ENCODE measurements around the gene CIDEC. TPM values are rescaled to one million over a fixed set of nuclear protein-coding genes. Genes with fewer than 3 reads are reported as not detected.

The CIDEC gene
- total RNA-seq, 1 experiment from 2014 or later = 0.71 TPM

DNA sequence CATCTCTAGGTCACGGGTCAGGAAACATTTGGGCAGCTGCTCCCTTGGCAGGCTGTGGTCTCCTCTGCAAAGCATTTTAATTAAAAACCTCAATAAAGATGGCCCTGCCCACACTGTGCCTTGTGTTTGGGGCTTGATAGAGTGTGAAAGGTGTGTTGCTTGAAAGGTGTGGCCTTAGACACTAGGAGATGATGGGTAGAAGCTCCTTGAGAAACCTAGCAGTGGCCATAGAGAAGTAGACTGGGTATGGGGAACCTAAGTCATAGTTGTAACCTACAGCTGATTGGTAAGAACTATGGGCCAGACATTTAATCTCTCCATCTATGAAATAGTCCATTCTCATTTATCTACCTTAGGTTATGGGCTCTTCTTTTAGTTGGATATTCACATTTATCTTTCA, 13.7 kb upstream of the CIDEC start:
- peaks cover 5% of the 10 kb centered on the region for H3K9me3 Mint-ChIP-seq (ENCODE audit: low read depth, unreplicated experiment)
- no TSS peak for BruUV-seq (replicated peaks)
- TF ChIP-seq, protein P1, sequence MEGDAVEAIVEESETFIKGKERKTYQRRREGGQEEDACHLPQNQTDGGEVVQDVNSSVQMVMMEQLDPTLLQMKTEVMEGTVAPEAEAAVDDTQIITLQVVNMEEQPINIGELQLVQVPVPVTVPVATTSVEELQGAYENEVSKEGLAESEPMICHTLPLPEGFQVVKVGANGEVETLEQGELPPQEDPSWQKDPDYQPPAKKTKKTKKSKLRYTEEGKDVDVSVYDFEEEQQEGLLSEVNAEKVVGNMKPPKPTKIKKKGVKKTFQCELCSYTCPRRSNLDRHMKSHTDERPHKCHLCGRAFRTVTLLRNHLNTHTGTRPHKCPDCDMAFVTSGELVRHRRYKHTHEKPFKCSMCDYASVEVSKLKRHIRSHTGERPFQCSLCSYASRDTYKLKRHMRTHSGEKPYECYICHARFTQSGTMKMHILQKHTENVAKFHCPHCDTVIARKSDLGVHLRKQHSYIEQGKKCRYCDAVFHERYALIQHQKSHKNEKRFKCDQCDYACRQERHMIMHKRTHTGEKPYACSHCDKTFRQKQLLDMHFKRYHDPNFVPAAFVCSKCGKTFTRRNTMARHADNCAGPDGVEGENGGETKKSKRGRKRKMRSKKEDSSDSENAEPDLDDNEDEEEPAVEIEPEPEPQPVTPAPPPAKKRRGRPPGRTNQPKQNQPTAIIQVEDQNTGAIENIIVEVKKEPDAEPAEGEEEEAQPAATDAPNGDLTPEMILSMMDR (IDR thresholded peaks at IDR 0.05; ENCODE audit: unreplicated experiment) = no peak
- peaks cover 54% of the 10 kb centered on the region for H3K4me1 Mint-ChIP-seq (ENCODE audit: low read depth, unreplicated experiment)
- CTCF ChIA-PET = interaction anchor here (0.7 to 1.5 kb wide), 3 partner anchors 9 to 52 kb away, joined by 3 to 4 read pairs (median 3); partner anchors contain the start of gene IL17RE
- no peak overlapping the region for H3K4me3 Mint-ChIP-seq (ENCODE audit: low read depth, unreplicated experiment)
- no peak overlapping the region for H3K27ac Mint-ChIP-seq (ENCODE audit: unreplicated experiment)
- DNase-seq = no peak
- H3K27me3 Mint-ChIP-seq (ENCODE audit: unreplicated experiment) = no peaks in the 10 kb centered on the region
- intact Hi-C loops (cut with micrococcal nuclease; ENCODE audit: unreplicated experiment) = no loop called here
- H3K36me3 Mint-ChIP-seq (ENCODE audit: insufficient read depth, unreplicated experiment) = peaks cover 45% of the 10 kb centered on the region

DNA sequence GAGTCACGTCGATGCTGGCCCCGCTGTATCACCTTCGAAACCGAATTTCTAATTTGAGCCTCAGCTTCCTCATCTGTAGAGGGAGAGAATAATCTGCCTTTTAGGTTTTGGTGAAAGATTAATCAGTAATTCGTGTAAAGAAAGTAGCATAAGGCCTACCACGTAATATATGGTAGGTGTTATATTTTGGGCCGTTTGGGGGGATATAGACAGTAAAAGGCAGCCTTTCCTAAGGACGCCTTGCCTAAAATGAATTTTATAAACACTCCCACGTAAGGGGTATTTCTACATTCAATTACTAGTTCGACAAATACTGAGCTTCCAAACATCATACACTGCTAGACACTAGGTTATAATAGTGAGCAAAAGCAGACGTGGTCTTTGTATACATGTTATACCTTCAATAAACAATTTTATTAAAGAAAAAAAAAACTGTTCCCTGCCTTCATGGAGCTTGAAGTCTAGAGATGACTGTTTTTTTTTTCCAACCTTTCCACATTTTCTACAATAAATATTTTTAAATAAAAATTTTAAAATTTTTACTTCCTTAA, 11.1 kb upstream of the CIDEC start:
- CTCF ChIA-PET = interaction anchor here (1.6 kb wide), 1 partner anchor 12 kb away, joined by 3 read pairs; no protein-coding TSS in a partner anchor
- TF ChIP-seq, protein P1 (IDR thresholded peaks at IDR 0.05; ENCODE audit: unreplicated experiment) = no peak
- H3K4me1 Mint-ChIP-seq (ENCODE audit: low read depth, unreplicated experiment) = peaks cover 30% of the 10 kb centered on the region
- no peaks in the 10 kb centered on the region for H3K27me3 Mint-ChIP-seq (ENCODE audit: unreplicated experiment)
- intact Hi-C loops (cut with micrococcal nuclease; ENCODE audit: unreplicated experiment) = no loop called here
- DNase-seq = no peak
- peaks cover 5% of the 10 kb centered on the region for H3K9me3 Mint-ChIP-seq (ENCODE audit: low read depth, unreplicated experiment)
- H3K27ac Mint-ChIP-seq (ENCODE audit: unreplicated experiment) = peak overlapping the region; percentile 91
- H3K4me3 Mint-ChIP-seq (ENCODE audit: low read depth, unreplicated experiment) = peak overlapping the region; percentile 97
- H3K36me3 Mint-ChIP-seq (ENCODE audit: insufficient read depth, unreplicated experiment) = peaks cover 41% of the 10 kb centered on the region
- BruUV-seq (replicated peaks) = no TSS peak

DNA sequence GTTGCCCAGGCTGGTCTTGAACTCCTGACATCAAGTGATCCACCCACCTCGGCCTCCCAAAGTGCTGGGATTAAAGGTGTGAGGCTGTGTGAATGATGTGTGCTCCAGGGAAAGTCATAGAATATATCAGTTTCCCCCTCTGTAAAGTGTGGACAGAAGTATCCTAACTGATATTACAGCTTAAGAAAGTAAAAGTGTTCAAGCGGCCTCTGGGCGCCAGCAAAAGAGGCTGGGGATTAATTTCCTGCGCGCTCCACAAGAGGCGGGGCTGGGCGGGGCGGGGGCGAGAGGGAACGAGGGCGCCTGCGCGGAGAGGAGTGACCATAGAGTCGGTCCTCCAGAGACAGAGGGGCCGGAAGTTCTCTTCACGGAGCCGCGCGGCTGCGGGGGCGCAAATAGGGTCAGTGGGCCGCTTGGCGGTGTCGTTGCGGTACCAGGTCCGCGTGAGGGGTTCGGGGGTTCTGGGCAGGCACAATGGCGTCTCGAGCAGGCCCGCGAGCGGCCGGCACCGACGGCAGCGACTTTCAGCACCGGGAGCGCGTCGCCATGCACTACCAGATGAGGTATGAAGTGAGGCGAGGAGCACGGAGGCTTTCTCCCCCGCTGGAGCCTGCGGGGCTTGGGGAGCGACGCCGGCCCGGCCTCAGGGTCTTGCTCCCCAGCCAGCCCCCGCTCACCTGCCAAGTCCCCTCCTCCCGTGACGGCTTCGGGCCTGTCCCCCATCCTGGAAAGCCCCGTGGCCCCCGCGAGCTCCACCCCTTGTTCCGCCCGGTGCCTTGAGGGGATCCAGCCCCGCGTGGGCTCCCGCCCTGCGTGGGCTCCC, 10.4 kb upstream of the CIDEC start, which contains the start of gene JAGN1:
Gene JAGN1 (plus strand): TSS at position 362 of the 823 bp plus-strand sequence. CDS start 113 bp downstream, at position 475.
- Mint-ChIP-seq H3K4me1 (ENCODE audit: low read depth, unreplicated experiment) (peaks cover 25% of the 10 kb centered on the region), H3K4me3 (ENCODE audit: low read depth, unreplicated experiment) (peak within 1 kb of the TSS; percentile 97), H3K27me3 (ENCODE audit: unreplicated experiment) (no peaks in the 10 kb centered on the region), H3K9me3 (ENCODE audit: low read depth, unreplicated experiment) (peaks cover 5% of the 10 kb centered on the region), H3K27ac (ENCODE audit: unreplicated experiment) (peak within 1 kb of the TSS; percentile 91), H3K36me3 (ENCODE audit: insufficient read depth, unreplicated experiment) (peaks cover 41% of the 10 kb centered on the region)
- CTCF ChIA-PET = interaction anchor here (1.6 kb wide), 1 partner anchor 12 kb away, joined by 3 read pairs; no protein-coding TSS in a partner anchor
- peak; percentile 86 for DNase-seq
- TSS peak; percentile 54 for BruUV-seq (replicated peaks)
- TF ChIP-seq, protein P1 (IDR thresholded peaks at IDR 0.05; ENCODE audit: unreplicated experiment) = no peak
- intact Hi-C loops (cut with micrococcal nuclease; ENCODE audit: unreplicated experiment) = no loop called here

DNA sequence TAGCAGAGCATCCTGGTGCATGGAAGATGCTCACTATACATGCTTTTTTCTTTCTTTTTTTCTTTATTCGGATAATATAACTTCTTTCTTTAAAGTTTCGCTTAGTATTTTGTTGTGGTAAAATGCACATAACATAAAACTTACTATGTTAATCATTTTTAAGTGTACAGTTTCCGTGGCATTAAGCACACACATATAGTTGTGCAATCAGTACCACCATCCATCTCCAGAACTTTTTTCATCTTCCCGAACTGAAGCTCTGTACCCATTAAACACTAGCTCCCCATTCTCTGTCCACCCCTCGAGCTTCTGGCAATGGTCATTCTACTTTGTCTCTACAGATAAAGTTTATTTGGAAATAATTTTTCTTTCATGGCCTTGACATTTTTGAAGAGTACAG, 9.4 kb upstream of the CIDEC start:
- intact Hi-C loops (cut with micrococcal nuclease; ENCODE audit: unreplicated experiment) = no loop called here
- Mint-ChIP-seq H3K36me3 (ENCODE audit: insufficient read depth, unreplicated experiment) (peaks cover 31% of the 10 kb centered on the region), H3K27me3 (ENCODE audit: unreplicated experiment) (no peaks in the 10 kb centered on the region), H3K4me1 (ENCODE audit: low read depth, unreplicated experiment) (peaks cover 21% of the 10 kb centered on the region), H3K9me3 (ENCODE audit: low read depth, unreplicated experiment) (peaks cover 5% of the 10 kb centered on the region), H3K27ac (ENCODE audit: unreplicated experiment) (no peak overlapping the region), H3K4me3 (ENCODE audit: low read depth, unreplicated experiment) (no peak overlapping the region)
- CTCF ChIA-PET = no interaction called here
- TF ChIP-seq, protein P1 (IDR thresholded peaks at IDR 0.05; ENCODE audit: unreplicated experiment) = no peak
- no peak for DNase-seq
- no TSS peak for BruUV-seq (replicated peaks)
